Esophagus squamous epithelium (tissue), 4 donors: Measurements from ENCODE around the gene TMEM59L.

Experiments used
- POLR2A ChIP-seq, 4 donors: fragments of 450-650 bp; IDR thresholded peaks; one replicate each; pipeline ENCODE4 v1.6.1; 2017; ENCODE audit warnings: antibody characterized with exemption in 4 of 4, mild to moderate bottlenecking in 4 of 4, moderate library complexity in 3 of 4
- TF ChIP-seq, protein P1 (sequence below), 6 experiments: fragments of 450-650 bp in 4 of 6; fragments of 200-600 bp in 2 of 6; sonication (generic) in 2 of 6; IDR thresholded peaks; one replicate each; pipeline ENCODE4 v1.5.1; 2016 to 2019; ENCODE audit warnings: antibody characterized with exemption in 6 of 6, mild to moderate bottlenecking in 4 of 6, moderate library complexity in 4 of 6

DNA sequence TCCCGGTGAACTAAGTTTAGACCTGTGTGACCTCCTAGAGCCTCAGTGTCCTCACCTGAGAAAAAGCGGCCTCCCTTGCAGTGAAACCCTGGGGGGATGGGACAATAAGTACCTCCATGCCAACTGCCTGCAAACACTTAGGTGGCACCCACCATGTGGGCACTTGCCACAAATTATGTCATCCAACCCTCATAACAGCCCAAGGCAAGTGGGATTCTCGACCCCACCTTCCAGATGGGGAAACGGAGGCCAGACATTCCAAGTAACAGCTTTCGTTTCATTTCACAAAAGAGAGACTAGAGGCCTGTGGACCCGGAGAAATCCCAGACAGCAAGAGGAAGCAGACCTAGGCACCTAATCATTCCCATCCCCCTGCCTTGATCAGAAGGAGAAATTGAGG lies 17.2 kb upstream of the TMEM59L start:
- TF ChIP-seq POLR2A (IDR thresholded peaks at IDR 0.05), result no peak
- TF ChIP-seq, protein P1, sequence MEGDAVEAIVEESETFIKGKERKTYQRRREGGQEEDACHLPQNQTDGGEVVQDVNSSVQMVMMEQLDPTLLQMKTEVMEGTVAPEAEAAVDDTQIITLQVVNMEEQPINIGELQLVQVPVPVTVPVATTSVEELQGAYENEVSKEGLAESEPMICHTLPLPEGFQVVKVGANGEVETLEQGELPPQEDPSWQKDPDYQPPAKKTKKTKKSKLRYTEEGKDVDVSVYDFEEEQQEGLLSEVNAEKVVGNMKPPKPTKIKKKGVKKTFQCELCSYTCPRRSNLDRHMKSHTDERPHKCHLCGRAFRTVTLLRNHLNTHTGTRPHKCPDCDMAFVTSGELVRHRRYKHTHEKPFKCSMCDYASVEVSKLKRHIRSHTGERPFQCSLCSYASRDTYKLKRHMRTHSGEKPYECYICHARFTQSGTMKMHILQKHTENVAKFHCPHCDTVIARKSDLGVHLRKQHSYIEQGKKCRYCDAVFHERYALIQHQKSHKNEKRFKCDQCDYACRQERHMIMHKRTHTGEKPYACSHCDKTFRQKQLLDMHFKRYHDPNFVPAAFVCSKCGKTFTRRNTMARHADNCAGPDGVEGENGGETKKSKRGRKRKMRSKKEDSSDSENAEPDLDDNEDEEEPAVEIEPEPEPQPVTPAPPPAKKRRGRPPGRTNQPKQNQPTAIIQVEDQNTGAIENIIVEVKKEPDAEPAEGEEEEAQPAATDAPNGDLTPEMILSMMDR (IDR thresholded peaks at IDR 0.05), result no peak
